HepG2 (cell line): ENCODE measurements around the gene CPZ. TPM values are rescaled to one million over a fixed set of nuclear protein-coding genes. Genes with fewer than 3 reads are reported as not detected.

Experiments
- ATAC-seq: fragments of 200-7000 bp; cut with Tn5 transposase; 3 replicates; pipeline ENCODE4 v1.9.1; 2020; ENCODE audit warnings: mild to moderate bottlenecking, moderate library complexity
- BruUV-seq: library from RNA; stranded (reverse); fragments of 400-500 nt; replicated peaks from 2 replicates; lab custom pipeline; 2021; lab: Mats Ljungman, UMichigan
- CTCF ChIA-PET: fragments of 300-600 bp; formaldehyde crosslinking; extraction: SDS; loops from one replicate; lab custom pipeline; 2021; ENCODE audit warnings: low total read pairs, inconsistent platforms, low intra/inter-chr PET ratio; lab: Yijun Ruan, JAX
- POLR2A ChIA-PET: fragments of 350-600 bp; sonication (Branson Sonifier 250); formaldehyde crosslinking; loops from one replicate; lab custom pipeline; 2020; ENCODE audit warnings: antibody characterized with exemption, inconsistent platforms; lab: Yijun Ruan, JAX
- DNase-seq: peaks from one replicate; pipeline ENCODE4 v3.0.0-alpha.2; 2015; ENCODE audit warnings: low spot score
- FAIRE-seq: peaks from 3 replicates; lab custom pipeline; 2011; peaks lifted over from hg19 to GRCh38; lab: Jason Lieb, UNC
- H2AFZ ChIP-seq: one replicate; pipeline ENCODE4 v1.6.1; 2011; ENCODE audit warnings: low read length, inconsistent platforms
- H3K27ac ChIP-seq: fragments of 300-600 bp; 3 replicates; pipeline ENCODE4 v1.8.0; 2011; ENCODE audit warnings: mixed run types, mild to moderate bottlenecking, mixed read lengths, low read length, inconsistent platforms; ENCODE audit not compliant: insufficient read depth; ENCODE audit errors: extremely low read length
- H3K27me3 ChIP-seq, 2 experiments: fragments of 200-600 bp in 1 of 2; 2 replicates in 1 of 2; 3 replicates in 1 of 2; pipeline versions ENCODE4 v1.6.0 to v1.8.0; 2011; ENCODE audit warnings: low read length in 2 of 2, mild to moderate bottlenecking in 2 of 2, moderate library complexity in 2 of 2, inconsistent platforms in 1 of 2; ENCODE audit not compliant: insufficient read depth in 2 of 2, control insufficient read depth in 1 of 2
- H3K36me3 ChIP-seq, 2 experiments: fragments of 200-600 bp in 1 of 2; replicated peaks in 1 of 2; 2 replicates in 1 of 2; 3 replicates in 1 of 2; pipeline versions ENCODE4 v1.5.1 to v1.8.0; 2011; ENCODE audit warnings: low read length in 2 of 2, inconsistent platforms in 1 of 2; ENCODE audit not compliant: insufficient read depth in 2 of 2, control insufficient read depth in 1 of 2
- H3K4me1 ChIP-seq: 2 replicates; pipeline ENCODE4 v1.5.1; 2012; ENCODE audit warnings: low read length, inconsistent platforms; ENCODE audit not compliant: insufficient read depth
- H3K4me2 ChIP-seq: 2 replicates; pipeline ENCODE4 v1.6.0; 2011; ENCODE audit warnings: low read depth, low read length, inconsistent platforms
- H3K4me3 ChIP-seq, 3 experiments: fragments of 200-600 bp in 1 of 3; sonication (generic), shearing (Covaris generic) in 1 of 3; replicated peaks in 1 of 3; 2 replicates each; pipeline ENCODE4 v1.5.1; 2011 to 2016; ENCODE audit warnings: low read length in 3 of 3, inconsistent platforms in 2 of 3, low read depth in 2 of 3, mild to moderate bottlenecking in 2 of 3, control low read depth in 1 of 3, mixed read lengths in 1 of 3; ENCODE audit not compliant: insufficient read depth in 1 of 3
- H3K79me2 ChIP-seq: one replicate; pipeline ENCODE4 v1.6.1; 2011; ENCODE audit warnings: low read length, inconsistent platforms; ENCODE audit not compliant: insufficient read depth
- H3K9ac ChIP-seq: 2 replicates; pipeline ENCODE4 v1.6.0; 2011; ENCODE audit warnings: mild to moderate bottlenecking, low read depth, low read length, inconsistent platforms; ENCODE audit not compliant: insufficient read depth
- H3K9me3 ChIP-seq: 2 replicates; pipeline ENCODE4 v1.5.1; 2012; ENCODE audit warnings: mild to moderate bottlenecking, low read length
- H4K20me1 ChIP-seq: 2 replicates; pipeline ENCODE4 v1.6.0; 2011; ENCODE audit warnings: inconsistent platforms, mild to moderate bottlenecking, low read length, moderate library complexity; ENCODE audit not compliant: insufficient read depth
- CAMTA2 ChIP-seq: sonication (generic); formaldehyde crosslinking; IDR thresholded peaks from 2 replicates; pipeline ENCODE4 v1.4.0; 2020; ENCODE audit warnings: mild to moderate bottlenecking, missing genetic modification reagents, borderline replicate concordance
- DBP ChIP-seq: sonication (generic); formaldehyde crosslinking; IDR thresholded peaks from 2 replicates; pipeline ENCODE4 v1.4.0; 2020; ENCODE audit warnings: missing genetic modification reagents; ENCODE audit errors: not compliant biosample characterization
- HDAC1 ChIP-seq: sonication (generic); formaldehyde crosslinking; IDR thresholded peaks from 2 replicates; pipeline ENCODE4 v1.5.1; 2020; ENCODE audit warnings: mild to moderate bottlenecking, missing genetic modification reagents
- HNRNPH1 ChIP-seq: fragments of 200-400 bp; formaldehyde crosslinking; optimal IDR thresholded peaks from 2 replicates; pipeline ENCODE3; 2017; ENCODE audit warnings: mild to moderate bottlenecking, low read depth, low read length
- IRX3 ChIP-seq: sonication (generic); formaldehyde crosslinking; IDR thresholded peaks from 2 replicates; pipeline ENCODE4 v1.8.1; 2023; ENCODE audit warnings: mild to moderate bottlenecking, low read depth, missing genetic modification reagents, borderline replicate concordance
- MTA1 ChIP-seq: sonication (generic); formaldehyde crosslinking; IDR thresholded peaks from 2 replicates; pipeline ENCODE4 v1.4.0; 2020; ENCODE audit warnings: missing genetic modification reagents, mild to moderate bottlenecking, borderline replicate concordance
- XRCC5 ChIP-seq: fragments of 200-400 bp; formaldehyde crosslinking; optimal IDR thresholded peaks from 2 replicates; pipeline ENCODE3; 2017; ENCODE audit warnings: mild to moderate bottlenecking, low read length
- ZBTB43 ChIP-seq: sonication (generic); formaldehyde crosslinking; conservative IDR thresholded peaks from 2 replicates; pipeline ENCODE4 v1.4.0; 2020; ENCODE audit warnings: missing genetic modification reagents
- ZMYM4 ChIP-seq: sonication (generic); formaldehyde crosslinking; IDR thresholded peaks from 2 replicates; pipeline ENCODE4 v1.8.1; 2023; ENCODE audit warnings: mild to moderate bottlenecking, missing genetic modification reagents
- ZNF33B ChIP-seq: sonication (generic); formaldehyde crosslinking; IDR thresholded peaks from 2 replicates; pipeline ENCODE4 v1.5.1; 2020; ENCODE audit warnings: mild to moderate bottlenecking, missing genetic modification reagents
- ZNF563 ChIP-seq: sonication (generic); formaldehyde crosslinking; IDR thresholded peaks from 2 replicates; pipeline ENCODE4 v1.8.0; 2022; ENCODE audit warnings: mild to moderate bottlenecking, moderate library complexity, missing genetic modification reagents
- ZNF772 ChIP-seq: sonication (generic); formaldehyde crosslinking; IDR thresholded peaks from 2 replicates; pipeline ENCODE4 v1.5.0; 2020; ENCODE audit warnings: mild to moderate bottlenecking, missing genetic modification reagents
- ZZZ3 ChIP-seq: sonication (generic); formaldehyde crosslinking; IDR thresholded peaks from 2 replicates; pipeline ENCODE4 v1.4.0; 2020; ENCODE audit warnings: missing genetic modification reagents, mild to moderate bottlenecking, borderline replicate concordance
- WGBS: methylation state at CpG from one replicate; pipeline ENCODE4 v1.1.6; 2017; ENCODE audit warnings: low lambda C conversion rate; 5-methylcytosine and 5-hydroxymethylcytosine counted together
- in situ Hi-C: cut with HindIII; loops from 2 replicates; pipeline ENCODE4 v1.10.0; 2017; ENCODE audit warnings: low pct_unique_long_range_greater_than_20kb; ENCODE audit not compliant: extremely low pct_ligation_motif_present
- intact Hi-C: fragments of 100-400 bp; cut with micrococcal nuclease; formaldehyde crosslinking; loops from one replicate; pipeline ENCODE4 v1.10.0; 2022; ENCODE audit not compliant: unreplicated experiment
- polyA plus RNA-seq, 8 experiments: library from polyadenylated mRNA; depleted of rRNA in 3 of 8; stranded (reverse) in 7 of 8; unstranded in 1 of 8; fragments of >200 nt; fragmentation: Illumina TruSeq in 4 of 8; extraction: Trizol in 4 of 8; gene quantifications; 2 replicates each; pipeline versions ENCODE4 v1.2.1 to v1.2.3, GENCODE V29; 2011 to 2016; ENCODE audit warnings: low read depth in 4 of 8, missing spikeins in 1 of 8, mixed read lengths in 1 of 8; ENCODE audit not compliant: insufficient read depth in 1 of 8
- total RNA-seq, 5 experiments: library from RNA; depleted of rRNA; stranded (reverse); fragments of >200 nt; fragmentation: Illumina TruSeq; extraction: Trizol; gene quantifications; 2 replicates each; pipeline ENCODE4 v1.2.3, GENCODE V29; 2016; ENCODE audit warnings: low read depth in 1 of 5

The CPZ gene
- total and polyA plus RNA-seq, 2 of the 13 experiments (the other 11 are each of a cell fraction or from before 2014, with no cell fraction given): 0.58 to 0.61 TPM

GRCh38 chr4:8600686-8601085 is 8.1 kb downstream of the CPZ start:
- intact Hi-C loops: no loop called here
- BruUV-seq: no TSS peak
- Histone ChIP-seq H2AFZ (no peak overlapping the region), H4K20me1 (peaks cover 6% of the 10 kb centered on the region; the same call in 1 of the 2 replicates), H3K9ac (no peak overlapping the region), H3K4me2 (no peak overlapping the region), H3K4me1 (peaks cover 2% of the 10 kb centered on the region), H3K27me3 (peaks cover 6 to 39% of the 10 kb centered on the region in 2 experiments; a peak in 4 of 5 replicates), H3K27ac (no peak overlapping the region), H3K9me3 (no peaks in the 10 kb centered on the region), H3K36me3 (no peaks in the 10 kb centered on the region), H3K4me3 (no peak overlapping the region), H3K79me2 (no peaks in the 10 kb centered on the region)
- in situ Hi-C loops: no loop called here
- ChIA-PET CTCF (no interaction called here), POLR2A (no interaction called here)
- TF ChIP-seq ZNF33B (no peak), ZMYM4 (CRISPR knock-in tag) (no peak), XRCC5 (no peak), IRX3 (CRISPR knock-in tag) (no peak), HDAC1 (CRISPR knock-in tag) (no peak), HNRNPH1 (no peak), ZZZ3 (CRISPR knock-in tag) (no peak), CAMTA2 (CRISPR knock-in tag) (no peak), DBP (CRISPR knock-in tag) (no peak), ZBTB43 (CRISPR knock-in tag) (no peak), ZNF772 (CRISPR knock-in tag) (no peak), ZNF563 (CRISPR knock-in tag) (no peak), MTA1 (CRISPR knock-in tag) (no peak)
- ATAC-seq: no peak
- DNase-seq: no peak
- no peak for FAIRE-seq
- 37% methylated on average over 2 of the region's 12 CpGs for WGBS
